K562 (cell line): Measurements from ENCODE around the gene HAND2. TPM values are rescaled to one million over a fixed set of nuclear protein-coding genes. Genes with fewer than 3 reads are reported as not detected.
A peak's percentile ranks its signal among the peaks of the same experiment; 100 is the strongest.

Experiments used
- ATAC-seq: fragments of 200-7000 bp; cut with Tn5 transposase; 3 replicates; pipeline ENCODE4 v1.9.1; 2020; ENCODE audit warnings: moderate library complexity
- BruUV-seq: library from RNA; stranded (reverse); fragments of 400-500 nt; replicated peaks from 2 replicates; lab custom pipeline; 2021; lab: Mats Ljungman, UMichigan
- CTCF ChIA-PET: fragments of 300-600 bp; formaldehyde crosslinking; extraction: SDS; loops from one replicate; lab custom pipeline; 2021; ENCODE audit warnings: low intra/inter-chr PET ratio; lab: Yijun Ruan, JAX
- POLR2A ChIA-PET: fragments of 300-600, 350-650 bp; sonication (Branson Sonifier 250); formaldehyde crosslinking; extraction: SDS; loops from one replicate; lab custom pipeline; 2021; ENCODE audit warnings: antibody characterized with exemption, inconsistent platforms; lab: Yijun Ruan, JAX
- DNase-seq, 4 experiments: peaks; one replicate each; pipeline versions ENCODE4 v3.0.0 to v3.0.0-alpha.2; 2011 to 2018; ENCODE audit warnings: low spot score in 3 of 4, mixed read lengths in 3 of 4; ENCODE audit errors: extremely low read depth in 1 of 4
- FAIRE-seq: peaks from 2 replicates; lab custom pipeline; 2011; peaks lifted over from hg19 to GRCh38; lab: Jason Lieb, UNC
- H2AFZ ChIP-seq: 2 replicates; pipeline ENCODE4 v1.6.0; 2011; ENCODE audit warnings: low read depth, low read length, control low read depth, inconsistent platforms
- H3K27ac ChIP-seq: fragments of 200-600 bp; 3 replicates; pipeline ENCODE4 v1.8.0; 2011; ENCODE audit warnings: low read depth, mild to moderate bottlenecking, control low read depth, inconsistent platforms, low read length, moderate library complexity, mixed read lengths; ENCODE audit errors: extremely low read depth
- H3K27me3 ChIP-seq, 2 experiments: fragments of 300-600 bp in 1 of 2; 2 replicates in 1 of 2; 3 replicates in 1 of 2; pipeline versions ENCODE4 v1.6.0 to v1.8.0; 2011; ENCODE audit warnings: inconsistent platforms in 2 of 2, low read length in 2 of 2, mild to moderate bottlenecking in 1 of 2, mixed read lengths in 1 of 2, moderate library complexity in 1 of 2; ENCODE audit not compliant: control insufficient read depth in 2 of 2, insufficient read depth in 2 of 2
- H3K36me3 ChIP-seq: fragments of 300-600 bp; 3 replicates; pipeline ENCODE4 v1.8.0; 2011; ENCODE audit warnings: mild to moderate bottlenecking, low read length, inconsistent platforms; ENCODE audit not compliant: control insufficient read depth, insufficient read depth
- H3K4me1 ChIP-seq, 2 experiments: fragments of 200-600 bp in 1 of 2; replicated peaks in 1 of 2; 2 replicates in 1 of 2; 3 replicates in 1 of 2; pipeline versions ENCODE4 v1.5.1 to v1.8.0; 2011; ENCODE audit warnings: inconsistent platforms in 2 of 2, low read length in 2 of 2, mild to moderate bottlenecking in 1 of 2, mixed read lengths in 1 of 2, moderate library complexity in 1 of 2; ENCODE audit not compliant: control insufficient read depth in 2 of 2, insufficient read depth in 2 of 2
- H3K4me2 ChIP-seq: 2 replicates; pipeline ENCODE4 v1.6.1; 2011; ENCODE audit warnings: low read length, control low read depth, inconsistent platforms, mixed read lengths; ENCODE audit not compliant: insufficient read depth
- H3K4me3 ChIP-seq: fragments of 200-600 bp; sonication (generic), shearing (Covaris generic); 2 replicates; pipeline ENCODE4 v1.5.1; 2016; ENCODE audit warnings: control low read depth, inconsistent platforms
- H3K79me2 ChIP-seq: fragments of 200-600 bp; 3 replicates; pipeline ENCODE4 v1.8.0; 2011; ENCODE audit warnings: low read length, inconsistent platforms; ENCODE audit not compliant: control insufficient read depth, insufficient read depth
- H3K9ac ChIP-seq, 2 experiments: 2 replicates each; pipeline versions ENCODE4 v1.6.0 to v1.6.1; 2011; ENCODE audit warnings: low read depth in 2 of 2, low read length in 2 of 2, control low read depth in 1 of 2, inconsistent platforms in 1 of 2, mild to moderate bottlenecking in 1 of 2, mixed read lengths in 1 of 2; ENCODE audit not compliant: insufficient read depth in 1 of 2
- H3K9me1 ChIP-seq: one replicate; pipeline ENCODE4 v1.6.0; 2011; ENCODE audit warnings: inconsistent platforms, mild to moderate bottlenecking, low read length, moderate library complexity; ENCODE audit not compliant: control insufficient read depth, insufficient read depth
- H3K9me3 ChIP-seq: replicated peaks from 2 replicates; pipeline ENCODE4 v1.5.1; 2011; ENCODE audit warnings: low read depth, low read length, inconsistent platforms; ENCODE audit not compliant: control insufficient read depth, insufficient read depth
- H4K20me1 ChIP-seq: replicated peaks from 2 replicates; pipeline ENCODE4 v1.6.1; 2011; ENCODE audit warnings: low read length, inconsistent platforms, mixed read lengths; ENCODE audit not compliant: control insufficient read depth, insufficient read depth
- ARID1B ChIP-seq: fragments of 450-650 bp; IDR thresholded peaks from 2 replicates; pipeline ENCODE4 v1.6.1; 2016; ENCODE audit warnings: antibody characterized with exemption, mild to moderate bottlenecking, inconsistent platforms
- ATF3 ChIP-seq, 2 experiments: fragments of 450-650 bp in 1 of 2; sonication (generic) in 1 of 2; formaldehyde crosslinking in 1 of 2; IDR thresholded peaks in 1 of 2; conservative IDR thresholded peaks in 1 of 2; 2 replicates each; pipeline versions ENCODE4 v1.6.1 to v1.8.1; 2016 to 2023; ENCODE audit warnings: mild to moderate bottlenecking in 2 of 2, moderate library complexity in 2 of 2, inconsistent platforms in 1 of 2, missing genetic modification reagents in 1 of 2
- DPF2 ChIP-seq: fragments of 450-650 bp; IDR thresholded peaks from 2 replicates; pipeline ENCODE4 v1.6.1; 2016
- FOSL1 ChIP-seq: fragments of 200-800 bp; sonication (Bioruptor generic); conservative IDR thresholded peaks from 2 replicates; pipeline ENCODE4 v1.6.1; 2016; ENCODE audit warnings: missing genetic modification characterization, missing compliant biosample characterization
- JUN ChIP-seq, 2 experiments: sonication (generic) in 1 of 2; formaldehyde crosslinking in 1 of 2; IDR thresholded peaks; 2 replicates each; pipeline versions ENCODE4 v1.6.1 to v1.8.0; 2012 to 2022; ENCODE audit warnings: borderline replicate concordance in 2 of 2, mild to moderate bottlenecking in 2 of 2, improper control_type of control experiment in 1 of 2, low read depth in 1 of 2, low read length in 1 of 2, missing genetic modification reagents in 1 of 2
- JUND ChIP-seq, 2 experiments: IDR thresholded peaks; 2 replicates in 1 of 2; 3 replicates in 1 of 2; pipeline ENCODE4 v1.6.1; 2011; ENCODE audit warnings: borderline replicate concordance in 2 of 2, low read depth in 2 of 2, low read length in 2 of 2, improper control_type of control experiment in 1 of 2, missing biosample characterization in 1 of 2, missing genetic modification characterization in 1 of 2, missing genetic modification reagents in 1 of 2
- MEIS2 ChIP-seq: fragments of 450-650 bp; IDR thresholded peaks from 2 replicates; pipeline ENCODE4 v1.6.1; 2014; ENCODE audit warnings: mild to moderate bottlenecking; ENCODE audit not compliant: partially characterized antibody
- PHB2 ChIP-seq: fragments of 450-650 bp; IDR thresholded peaks from 2 replicates; pipeline ENCODE4 v1.6.1; 2017; ENCODE audit warnings: low read depth
- PHF8 ChIP-seq: fragments of 200-600 bp; sonication (generic); IDR thresholded peaks from 2 replicates; pipeline ENCODE4 v1.6.1; 2012; ENCODE audit warnings: mixed run types, mild to moderate bottlenecking, inconsistent platforms, low read length, moderate library complexity, borderline replicate concordance
- RFX1 ChIP-seq: fragments of 450-650 bp; IDR thresholded peaks from 2 replicates; pipeline ENCODE4 v1.6.1; 2016; ENCODE audit warnings: mild to moderate bottlenecking, moderate library complexity
- ZBTB1 ChIP-seq: sonication (generic); formaldehyde crosslinking; IDR thresholded peaks from 2 replicates; pipeline ENCODE4 v1.8.1; 2023; ENCODE audit warnings: missing genetic modification reagents, low read depth, mild to moderate bottlenecking, borderline replicate concordance
- ZNF3 ChIP-seq: fragments of 250-450 bp; sonication (Bioruptor Pico); IDR thresholded peaks from 2 replicates; pipeline ENCODE4 v1.5.0; 2021; ENCODE audit warnings: mild to moderate bottlenecking, moderate library complexity
- WGBS: fragments of 100-300 bp; shearing (Covaris generic); methylation state at CpG from one replicate; pipeline ENCODE4 v1.1.6; 2016; ENCODE audit warnings: low coverage, mixed read lengths; ENCODE audit not compliant: insufficient coverage; ENCODE audit errors: missing lambda C conversion rate; 5-methylcytosine and 5-hydroxymethylcytosine counted together
- in situ Hi-C: fragments of 300-500 bp; cut with MboI; formaldehyde crosslinking; loops from 4 replicates; pipeline ENCODE4 v1.15.0; 2018; ENCODE audit warnings: inconsistent platforms, mixed read lengths
- intact Hi-C: fragments of 100-400 bp; cut with micrococcal nuclease; formaldehyde crosslinking; loops from 2 replicates; pipeline ENCODE4 v1.14.2; 2022
- polyA plus RNA-seq, 8 experiments: library from polyadenylated mRNA; depleted of rRNA in 4 of 8; stranded (reverse) in 5 of 8; unstranded in 3 of 8; fragments of >200 nt; fragmentation: Nextera tagmentation in 2 of 8; fragmentation: Illumina TruSeq in 1 of 8; extraction: Ambion mirVana in 2 of 8; extraction: Trizol in 1 of 8; gene quantifications; 2 replicates each; pipeline versions ENCODE4 v1.2.1 to v1.2.3, GENCODE V29; 2011 to 2014; ENCODE audit warnings: inconsistent platforms in 1 of 8, missing spikeins in 1 of 8
- total RNA-seq, 7 experiments: library from RNA; depleted of rRNA in 6 of 7; stranded (reverse); fragments of >200 nt in 6 of 7; fragmentation: Illumina TruSeq in 2 of 7; extraction: Trizol in 2 of 7; gene quantifications; 2 replicates each; pipeline versions ENCODE4 v1.2.1 to v1.2.3, GENCODE V29; 2011 to 2021; ENCODE audit warnings: low replicate concordance in 1 of 7
- TF ChIP-seq, protein P1 (sequence below), 2 experiments: IDR thresholded peaks in 1 of 2; conservative IDR thresholded peaks in 1 of 2; 2 replicates each; pipeline ENCODE4 v1.6.1; 2016; ENCODE audit warnings: low read depth in 2 of 2, mild to moderate bottlenecking in 1 of 2, missing compliant biosample characterization in 1 of 2, missing genetic modification characterization in 1 of 2, moderate library complexity in 1 of 2

HAND2 gene
- total and polyA plus RNA-seq, 9 of the 15 experiments (the other 6 are each of a cell fraction or from before 2014, with no cell fraction given) = 1.7 to 12.8 (median 4.9) TPM

DNA sequence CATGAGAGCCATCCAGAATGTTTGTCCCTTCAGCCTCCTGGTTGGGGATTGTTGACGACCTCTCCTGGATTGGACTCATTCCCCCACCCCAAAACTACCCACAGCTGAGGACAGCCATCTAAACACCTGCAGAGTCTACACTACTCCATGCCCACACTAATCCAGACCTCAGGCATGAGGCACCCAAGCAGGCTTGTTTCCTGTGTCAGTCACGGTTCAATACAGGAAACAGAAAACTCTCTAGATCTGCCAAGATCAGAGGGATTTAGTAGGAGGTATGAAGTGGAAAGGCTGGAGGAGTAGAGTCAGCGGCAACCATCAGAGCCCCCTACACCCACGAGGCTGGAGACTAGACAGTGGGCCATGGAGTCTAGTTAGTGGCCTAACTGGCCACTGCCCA is 37.7 kb downstream of the HAND2 start (continued):
- TF ChIP-seq PHF8 = no peak

DNA sequence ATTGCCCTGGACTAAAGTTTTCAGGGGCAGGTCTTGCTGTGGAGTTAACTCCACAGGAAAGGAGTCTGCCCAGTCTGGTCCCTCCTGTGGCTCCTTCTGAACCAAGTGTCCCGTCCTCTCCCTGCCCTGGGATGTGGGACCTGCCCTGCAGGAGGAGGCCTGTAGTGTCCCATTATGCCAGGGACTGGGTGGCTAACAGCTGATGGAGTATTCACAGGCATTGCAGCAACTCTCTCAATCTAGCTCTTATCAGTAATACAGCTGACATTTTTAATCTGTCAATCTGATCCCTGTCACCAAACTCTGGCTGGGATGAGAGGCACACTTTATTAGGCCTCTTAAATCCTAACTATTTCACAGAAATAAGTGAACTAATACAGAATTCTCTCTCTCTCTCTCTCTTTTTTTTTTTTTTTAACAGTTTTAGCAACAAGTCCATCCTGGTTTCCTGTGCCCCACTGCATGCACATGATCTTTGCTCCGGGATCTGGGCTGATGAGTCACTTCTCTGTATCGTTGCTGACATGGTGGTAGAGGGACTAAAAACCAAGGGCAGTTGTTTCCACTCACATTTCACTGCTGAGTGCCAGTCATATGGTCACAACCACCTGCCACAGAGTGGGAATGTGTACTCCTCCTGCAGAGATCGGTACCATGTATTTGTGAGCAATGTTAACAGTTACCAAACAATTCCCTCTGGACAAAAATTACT is 39.1 kb downstream of the HAND2 start:
- H3K79me2 ChIP-seq = no peaks in the 10 kb centered on the region
- H3K9me3 ChIP-seq = no peaks in the 10 kb centered on the region
- intact Hi-C loops = loop anchor here (5.0 kb wide), 1 partner anchor 479 kb away; no protein-coding TSS in a partner anchor
- DNase-seq = peak in 1 of 4 experiments; percentile 17
- H3K4me2 ChIP-seq = no peak overlapping the region
- H3K9me1 ChIP-seq = no peaks in the 10 kb centered on the region
- CTCF ChIA-PET = no interaction called here
- no peaks in the 10 kb centered on the region; a peak in 1 of 5 replicates for H3K4me1 ChIP-seq
- no peaks in the 10 kb centered on the region for H3K36me3 ChIP-seq
- H4K20me1 ChIP-seq = no peaks in the 10 kb centered on the region
- no TSS peak for BruUV-seq
- in situ Hi-C loops = loop anchor here (5.0 kb wide), 1 partner anchor 69 kb away; no protein-coding TSS in a partner anchor
- peak overlapping the region; percentile 33; the same call in 1 of the 2 replicates for H2AFZ ChIP-seq
- no peak overlapping the region for H3K9ac ChIP-seq
- H3K27ac ChIP-seq = no peak overlapping the region
- POLR2A ChIA-PET = no interaction called here
- WGBS = 4% methylated on average over 4 of the region's 4 CpGs
- H3K27me3 ChIP-seq = no peaks in the 10 kb centered on the region
- no peak for FAIRE-seq
- no peak overlapping the region for H3K4me3 ChIP-seq
- ATAC-seq = no peak; the same call in 2 of the 3 replicates
- TF ChIP-seq ARID1B (peak; percentile 26), PHB2 (no peak), ATF3 (IDR thresholded peaks at IDR 0.05) (peak; percentile 68), ATF3 (CRISPR knock-in tag; conservative IDR thresholded peaks at IDR 0.05) (no peak), FOSL1 (tag) (peak; percentile 84), RFX1 (no peak), JUND (IDR thresholded peaks at IDR 0.05; ENCODE audit: borderline replicate concordance, low read depth, low read length) (peak; percentile 72), JUND (tag; IDR thresholded peaks at IDR 0.05; ENCODE audit: borderline replicate concordance, low read depth, low read length) (peak; percentile 46; the same call in 2 of the 3 replicates), JUN (IDR thresholded peaks at IDR 0.05; ENCODE audit: borderline replicate concordance, low read depth, low read length) (0 out of 2 replicates have a peak, but pooled peaks have one; percentile 23), JUN (CRISPR knock-in tag; IDR thresholded peaks at IDR 0.05; ENCODE audit: borderline replicate concordance) (no peak), ZNF3 (CRISPR knock-in tag) (no peak), ZBTB1 (CRISPR knock-in tag) (no peak), MEIS2 (peak; percentile 57), DPF2 (peak; percentile 29; the same call in 1 of the 2 replicates)
- TF ChIP-seq, protein P1, sequence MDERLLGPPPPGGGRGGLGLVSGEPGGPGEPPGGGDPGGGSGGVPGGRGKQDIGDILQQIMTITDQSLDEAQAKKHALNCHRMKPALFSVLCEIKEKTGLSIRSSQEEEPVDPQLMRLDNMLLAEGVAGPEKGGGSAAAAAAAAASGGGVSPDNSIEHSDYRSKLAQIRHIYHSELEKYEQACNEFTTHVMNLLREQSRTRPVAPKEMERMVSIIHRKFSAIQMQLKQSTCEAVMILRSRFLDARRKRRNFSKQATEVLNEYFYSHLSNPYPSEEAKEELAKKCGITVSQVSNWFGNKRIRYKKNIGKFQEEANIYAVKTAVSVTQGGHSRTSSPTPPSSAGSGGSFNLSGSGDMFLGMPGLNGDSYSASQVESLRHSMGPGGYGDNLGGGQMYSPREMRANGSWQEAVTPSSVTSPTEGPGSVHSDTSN (CRISPR knock-in tag; IDR thresholded peaks at IDR 0.05; ENCODE audit: low read depth) = no peak
- TF ChIP-seq, protein P1 (tag; conservative IDR thresholded peaks at IDR 0.05; ENCODE audit: low read depth) = 0 out of 2 replicates have a peak, but pooled peaks have one; percentile 24
